Activated CD4-positive, alpha-beta T cell treated with anti-CD3 and anti-CD28 coated beads for 24 hours (primary cell): Measurements from ENCODE around the gene BLM.

Source experiments
- DNase-seq, 2 donors: peaks; one replicate each; pipeline ENCODE4 v3.0.0-alpha.2; 2020; ENCODE audit warnings: low read depth in 2 of 2

Gene BLM

DNA sequence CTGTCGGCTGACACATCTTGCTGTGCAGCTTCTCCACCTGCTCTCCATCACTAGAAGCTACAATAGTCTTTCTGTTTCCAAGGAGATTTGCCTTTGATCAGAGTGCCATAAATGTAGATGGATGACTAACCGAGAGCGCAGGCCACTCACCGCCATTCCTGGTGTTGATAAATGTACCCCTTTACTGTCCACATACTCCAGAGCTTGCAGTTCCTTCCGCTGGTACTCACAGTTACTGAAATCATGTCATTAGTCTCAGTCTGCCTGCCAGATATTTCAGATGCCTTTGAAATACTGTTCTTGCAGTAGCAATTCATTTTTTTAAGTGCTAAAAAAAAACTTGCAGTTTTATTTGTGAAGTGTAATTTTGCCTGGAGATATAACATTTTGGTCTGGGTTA, 72.3 kb downstream of the BLM start:
- no peak for DNase-seq

DNA sequence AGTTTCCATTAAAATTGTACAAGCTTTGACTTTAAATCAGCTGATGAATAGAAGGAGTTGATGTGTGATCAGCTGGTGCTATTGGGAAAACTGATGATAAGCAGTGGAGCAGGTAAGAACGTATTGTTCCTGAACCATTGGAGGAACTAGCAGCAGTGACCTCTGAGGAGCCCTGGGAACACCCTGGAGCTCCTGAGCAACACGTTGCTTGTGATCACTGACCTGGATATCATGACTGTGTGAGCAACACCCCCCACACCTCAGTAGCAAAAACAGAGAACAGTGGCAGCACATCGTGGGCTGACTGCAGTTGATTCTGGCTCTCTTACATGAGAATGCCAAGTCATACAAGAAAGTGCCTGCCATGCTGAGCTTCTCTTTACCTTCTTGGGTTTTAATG, 72.9 kb downstream of the BLM start:
- no peak for DNase-seq

DNA sequence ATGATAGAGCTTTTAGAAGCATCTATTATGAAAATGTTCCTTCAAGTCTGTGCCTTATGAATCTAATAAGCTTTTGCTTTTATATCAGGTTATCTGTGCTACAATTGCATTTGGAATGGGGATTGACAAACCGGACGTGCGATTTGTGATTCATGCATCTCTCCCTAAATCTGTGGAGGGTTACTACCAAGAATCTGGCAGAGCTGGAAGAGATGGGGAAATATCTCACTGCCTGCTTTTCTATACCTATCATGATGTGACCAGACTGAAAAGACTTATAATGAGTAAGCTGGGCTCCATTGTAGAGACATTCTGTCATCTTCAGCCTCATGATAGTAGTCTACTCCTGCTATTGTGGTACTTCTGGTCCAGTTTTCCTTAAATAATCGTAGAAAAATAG, 73.4 kb downstream of the BLM start:
- no peak for DNase-seq

DNA sequence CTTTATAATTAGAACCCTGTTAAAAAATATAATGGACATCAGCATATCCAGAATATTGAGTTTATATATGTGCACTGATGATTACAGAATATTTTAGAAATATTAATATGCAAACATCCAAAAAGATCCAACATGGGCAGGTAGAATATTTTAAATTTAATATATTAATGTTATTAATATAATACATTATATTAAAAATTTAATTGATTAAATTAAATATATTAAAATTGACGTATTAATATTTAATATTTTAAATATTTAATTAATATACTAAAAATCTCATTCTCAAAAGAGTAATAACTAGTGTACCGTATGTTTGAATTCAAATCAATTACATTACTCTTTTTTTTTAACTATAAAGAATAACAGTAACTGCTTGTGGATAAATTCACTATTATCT, 77.4 kb downstream of the BLM start:
- DNase-seq = no peak

DNA sequence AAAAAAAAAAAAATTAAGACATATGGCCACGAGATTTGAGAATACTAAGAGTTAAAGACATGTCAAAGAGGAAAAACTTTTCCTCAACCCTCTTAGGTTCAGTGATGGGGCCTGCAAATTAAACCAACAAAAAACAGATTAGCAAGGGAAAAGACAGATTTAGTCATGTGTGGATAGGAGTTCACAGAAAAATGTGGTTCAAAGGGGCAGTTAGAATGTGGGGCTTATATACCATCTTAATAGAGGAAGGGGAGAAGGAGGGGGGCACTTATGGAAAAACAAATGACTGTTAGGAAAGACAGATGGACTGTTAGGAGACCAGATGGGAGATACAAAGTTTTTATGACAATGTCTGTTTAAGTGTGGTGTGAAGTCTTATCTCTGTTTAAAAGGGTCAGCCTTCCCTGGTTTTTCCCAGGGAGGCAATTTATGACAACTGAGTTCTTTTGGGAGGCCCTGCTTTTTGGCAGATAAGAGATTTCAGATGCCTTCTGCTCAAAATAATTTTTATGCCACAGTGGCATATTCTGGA, 82.6 kb downstream of the BLM start:
- no peak for DNase-seq

DNA sequence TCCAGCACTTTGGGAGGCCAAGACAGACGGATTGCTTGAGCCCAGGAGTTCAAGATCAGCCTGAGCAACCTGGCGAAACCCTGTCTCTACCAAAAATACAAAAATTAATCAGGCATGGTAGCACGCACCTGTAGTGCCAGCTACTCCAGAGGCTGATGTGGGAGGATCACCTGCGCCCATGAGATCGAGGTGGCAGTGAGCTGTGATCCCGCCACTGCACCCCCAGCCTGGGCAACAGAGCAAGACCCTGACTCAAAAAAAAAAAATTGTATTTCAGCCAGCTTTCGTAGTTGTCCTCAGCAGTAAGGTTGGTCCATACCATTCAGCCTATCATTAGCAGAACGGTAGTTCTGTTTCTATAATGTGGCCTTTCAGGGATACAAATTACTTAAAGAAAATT, 84.7 kb downstream of the BLM start:
- no peak for DNase-seq

DNA sequence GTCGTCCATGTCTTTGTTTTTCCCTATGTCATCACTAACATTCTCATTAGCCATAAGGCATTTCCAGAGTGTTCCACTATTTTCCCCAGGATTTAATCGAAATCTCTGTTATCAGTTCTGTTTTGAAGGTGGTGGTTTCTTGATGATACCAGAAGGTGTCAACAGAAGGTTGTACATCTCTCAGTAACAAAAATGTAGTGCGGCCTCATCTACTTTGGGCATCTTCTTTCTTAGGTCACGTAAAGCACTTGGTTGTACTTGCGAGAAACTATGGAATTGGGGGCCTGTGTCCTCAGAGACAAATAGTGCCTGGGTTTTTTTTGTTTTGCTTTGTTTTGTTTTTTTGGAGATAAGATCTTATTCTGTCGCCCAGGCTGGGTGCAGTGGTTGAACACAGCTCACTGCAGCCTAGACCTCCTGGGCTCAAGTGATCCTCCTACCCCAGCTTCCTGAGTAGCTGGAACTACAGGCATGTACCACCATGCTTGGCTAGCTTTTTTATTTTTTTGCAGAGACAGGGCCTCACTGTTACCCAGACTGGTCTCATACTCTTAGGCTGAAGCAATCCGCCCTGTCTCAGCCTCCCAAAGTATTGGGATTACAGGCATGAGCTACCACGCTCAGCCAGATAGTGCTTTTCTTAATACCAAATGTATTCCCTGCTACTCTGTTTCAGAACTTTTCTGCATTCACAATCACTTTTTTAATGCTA, 90.1 kb downstream of the BLM start:
- no peak for DNase-seq

DNA sequence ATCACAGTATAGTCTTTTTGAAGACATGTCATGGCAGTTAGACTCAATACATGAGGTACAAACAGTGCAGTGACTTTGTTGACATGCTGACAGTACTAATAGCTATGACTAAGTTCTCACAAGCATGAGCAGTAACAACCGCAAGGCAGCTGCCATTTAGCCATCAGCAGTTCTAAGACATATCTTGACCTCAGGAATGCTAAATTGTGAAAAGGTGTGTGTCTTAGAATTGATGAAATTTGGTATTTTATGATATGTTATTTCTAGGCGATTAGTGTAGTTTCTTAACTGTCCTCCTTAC, 90.6 kb downstream of the BLM start:
- DNase-seq = no peak

DNA sequence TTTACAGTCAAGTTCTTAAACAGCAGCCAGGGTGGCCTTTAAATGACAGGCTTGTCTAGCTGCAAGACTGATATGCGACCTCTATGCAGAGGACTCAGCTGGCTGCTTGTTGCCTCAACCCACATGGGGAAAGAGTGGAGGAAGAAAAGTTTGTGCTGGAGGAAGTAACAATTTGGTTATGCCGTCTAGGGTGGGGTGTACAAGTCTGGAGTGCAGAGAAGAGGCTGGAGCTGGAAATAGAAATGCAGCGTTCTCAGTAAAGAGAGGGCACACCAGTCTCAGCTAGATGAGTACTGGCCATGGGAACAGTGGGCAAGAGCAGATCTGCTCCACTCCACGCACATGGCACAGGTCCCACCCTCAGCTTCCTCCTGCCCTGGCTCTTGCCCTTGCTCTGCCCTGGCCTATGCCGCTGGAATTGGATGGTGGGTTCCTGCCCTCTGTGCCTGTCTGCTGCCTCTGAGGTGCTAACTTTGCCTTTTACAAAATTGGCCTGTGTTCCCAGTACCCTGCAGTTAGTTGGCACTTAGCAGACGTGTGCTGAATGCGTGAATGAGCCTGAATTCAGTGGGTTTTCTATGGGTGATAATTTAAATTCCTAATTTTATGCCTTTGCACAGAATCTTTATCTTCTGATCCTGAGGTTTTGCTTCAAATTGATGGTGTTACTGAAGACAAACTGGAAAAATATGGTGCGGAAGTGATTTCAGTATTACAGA, 91.5 kb downstream of the BLM start:
- no peak for DNase-seq

DNA sequence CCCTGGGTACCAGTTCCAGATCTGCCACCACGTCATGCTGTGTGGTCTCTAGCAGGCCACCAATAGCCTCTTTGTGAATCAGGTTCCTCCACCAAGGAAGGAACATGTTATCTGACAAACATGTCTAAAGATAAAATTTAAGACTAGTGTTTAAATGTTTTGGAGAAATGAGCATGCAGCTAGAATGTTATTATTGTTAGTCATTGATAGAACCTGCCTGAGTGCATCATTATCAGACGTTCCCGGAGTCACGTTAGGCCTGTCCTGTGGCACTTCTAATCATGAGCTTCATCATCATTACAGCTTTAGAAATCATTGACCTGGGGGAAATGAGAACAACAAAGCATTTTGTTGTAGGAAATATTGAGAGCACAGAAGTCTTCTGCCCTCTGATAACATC, 92.4 kb downstream of the BLM start:
- no peak for DNase-seq

DNA sequence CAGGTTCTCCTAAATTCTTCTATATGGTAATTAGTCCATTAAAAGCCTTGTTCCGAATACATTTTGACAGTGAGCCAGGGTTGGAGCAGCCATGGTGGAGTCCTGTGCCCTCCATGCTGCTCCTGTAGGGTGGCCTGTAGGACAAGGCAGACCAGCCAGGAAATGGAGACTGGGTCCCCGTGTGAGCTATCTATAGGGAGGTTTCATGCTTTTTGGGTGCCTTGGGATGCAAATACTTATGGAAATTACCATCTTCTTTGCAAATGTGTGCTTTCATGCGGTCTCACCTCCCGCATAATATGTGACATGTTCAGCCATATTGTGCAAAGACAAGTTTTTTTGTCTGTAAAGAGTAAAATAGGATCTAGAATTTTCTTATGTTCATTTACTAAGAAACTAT, 93.2 kb downstream of the BLM start:
- no peak for DNase-seq

DNA sequence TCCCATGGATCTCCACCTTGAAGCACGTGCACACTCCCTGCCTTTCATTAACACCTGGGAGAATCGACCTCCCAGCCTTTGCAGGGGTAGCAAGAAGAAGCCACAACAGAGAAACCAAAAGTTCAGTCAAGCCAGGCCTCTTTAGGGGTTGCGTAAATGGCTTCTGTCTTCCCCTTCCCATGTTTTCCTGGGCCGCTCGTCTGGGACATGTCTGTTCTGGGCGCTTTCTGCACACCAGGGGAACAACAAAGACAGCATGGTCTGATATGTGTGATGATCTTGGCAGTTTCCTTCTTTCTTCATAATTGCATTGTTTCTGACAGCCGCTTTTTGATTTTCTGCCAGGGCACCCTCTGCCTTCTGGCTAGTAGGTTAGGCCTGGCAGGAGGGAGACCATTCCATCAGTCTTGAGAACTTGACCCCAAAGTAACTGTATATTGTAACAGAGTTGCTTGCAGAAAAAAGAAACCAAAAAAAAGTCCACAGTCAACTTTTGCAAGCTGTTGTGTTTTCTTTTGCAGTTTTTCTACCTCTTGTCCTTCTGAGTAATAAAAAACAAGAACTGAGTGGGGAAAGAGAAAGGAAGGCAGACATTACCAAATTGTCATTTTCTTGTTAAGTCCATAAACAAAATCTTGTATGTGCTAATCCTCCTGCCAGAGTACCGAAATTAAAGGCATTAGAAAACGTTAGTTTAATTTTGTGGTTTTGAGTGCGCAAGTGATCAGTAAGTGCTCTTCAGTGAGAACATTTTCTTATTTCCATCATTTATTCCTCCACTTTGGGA, 95.2 kb downstream of the BLM start:
- no peak for DNase-seq

DNA sequence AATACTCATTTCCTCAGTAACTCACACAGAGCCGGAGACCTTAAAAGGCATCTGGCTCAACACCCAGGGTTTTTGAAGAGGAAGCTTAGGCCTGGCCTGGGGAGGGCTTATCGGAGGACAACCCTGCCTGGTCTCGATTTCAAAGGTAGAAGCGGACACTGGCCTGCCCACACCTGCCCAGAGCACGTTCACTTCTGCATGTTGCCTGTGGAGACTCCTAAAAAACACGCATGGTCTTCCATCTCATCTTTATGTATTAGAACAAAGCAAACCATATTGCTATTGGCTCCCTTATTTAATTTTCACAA, 95.8 kb downstream of the BLM start:
- DNase-seq = no peak

DNA sequence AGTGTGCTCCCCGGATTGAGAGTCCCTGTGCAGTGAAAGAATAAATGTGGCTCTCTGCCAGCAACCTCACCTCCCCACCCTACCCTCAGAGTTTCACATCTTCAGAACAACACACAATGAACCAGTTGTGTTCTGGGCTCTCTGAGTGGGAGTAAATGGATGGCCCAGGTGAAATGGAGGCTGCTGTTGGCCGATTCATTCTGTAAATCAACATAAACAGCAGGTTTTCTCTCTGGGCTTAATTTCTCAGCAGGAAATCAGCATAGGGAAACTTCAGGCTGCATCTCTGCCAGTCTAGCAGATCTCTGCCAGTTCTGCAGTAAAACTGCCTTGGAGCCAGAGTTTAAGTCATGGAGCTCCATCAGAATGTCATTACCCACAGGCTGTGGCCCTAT, 96.6 kb downstream of the BLM start:
- DNase-seq = no peak

DNA sequence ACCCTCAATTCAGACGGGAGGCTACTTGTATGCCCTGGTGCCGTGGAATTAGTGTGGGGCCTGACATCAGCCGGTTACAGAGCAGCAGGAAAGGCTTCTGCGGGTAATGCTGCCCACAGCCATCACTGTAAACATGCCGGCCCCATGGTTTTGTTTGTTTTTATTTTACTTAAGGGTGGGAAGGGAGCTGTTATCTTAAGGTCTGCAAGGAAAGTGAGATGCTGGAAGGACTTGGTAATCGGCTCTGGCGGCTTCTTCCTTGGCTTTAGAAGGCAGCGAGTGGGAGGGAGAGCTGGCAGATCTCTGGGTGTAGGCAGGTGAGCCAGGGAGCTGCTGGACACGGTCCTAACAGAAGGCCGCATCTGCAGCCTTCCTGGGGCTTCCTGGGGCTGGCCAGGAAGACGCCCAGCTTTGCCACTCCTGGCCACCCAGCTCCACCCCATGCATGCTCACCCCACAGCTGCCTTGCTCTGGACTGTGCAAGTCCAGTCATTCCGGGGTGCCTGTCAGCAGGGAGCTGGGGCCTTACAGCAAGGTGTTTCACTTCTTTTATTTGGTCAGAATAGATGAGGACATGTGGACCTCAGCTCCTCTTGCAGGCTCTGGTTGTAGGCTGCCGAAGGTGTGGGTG, 97.2 kb downstream of the BLM start:
- no peak for DNase-seq

DNA sequence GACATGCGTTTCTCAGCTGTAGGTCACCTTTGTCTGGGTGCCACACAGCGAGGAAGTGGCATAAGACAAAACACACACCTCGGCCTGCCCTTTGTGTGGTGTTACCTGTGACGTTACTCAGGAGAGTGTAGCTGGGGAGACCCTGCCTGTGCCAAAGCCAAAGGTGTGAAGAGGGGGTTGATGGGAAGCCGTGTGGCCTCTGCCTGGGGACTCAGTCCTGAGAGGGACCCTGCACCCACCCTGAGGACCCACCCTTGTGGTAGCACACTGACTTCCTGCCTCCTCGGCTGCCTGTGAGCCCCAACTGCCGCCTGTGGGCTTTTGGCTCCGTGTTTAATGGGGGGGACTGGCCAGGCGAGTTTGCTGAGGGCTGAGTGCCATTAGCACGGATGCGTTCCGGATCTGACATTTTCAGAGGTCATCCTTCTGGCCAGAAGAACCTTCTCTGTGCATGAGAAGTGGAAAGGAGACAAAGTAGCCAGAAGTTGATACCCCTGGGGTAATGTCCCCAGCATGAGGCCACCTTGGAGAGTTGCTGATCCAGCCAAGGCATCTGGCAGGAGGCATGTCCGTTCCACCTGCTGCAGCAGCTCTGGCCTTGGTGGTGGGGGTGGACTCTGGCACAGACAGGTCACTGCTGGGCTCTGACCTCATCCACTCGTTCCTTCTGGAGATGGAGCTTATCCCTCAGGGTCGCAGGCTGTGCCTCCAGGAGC, 99.4 kb downstream of the BLM start:
- no peak for DNase-seq

DNA sequence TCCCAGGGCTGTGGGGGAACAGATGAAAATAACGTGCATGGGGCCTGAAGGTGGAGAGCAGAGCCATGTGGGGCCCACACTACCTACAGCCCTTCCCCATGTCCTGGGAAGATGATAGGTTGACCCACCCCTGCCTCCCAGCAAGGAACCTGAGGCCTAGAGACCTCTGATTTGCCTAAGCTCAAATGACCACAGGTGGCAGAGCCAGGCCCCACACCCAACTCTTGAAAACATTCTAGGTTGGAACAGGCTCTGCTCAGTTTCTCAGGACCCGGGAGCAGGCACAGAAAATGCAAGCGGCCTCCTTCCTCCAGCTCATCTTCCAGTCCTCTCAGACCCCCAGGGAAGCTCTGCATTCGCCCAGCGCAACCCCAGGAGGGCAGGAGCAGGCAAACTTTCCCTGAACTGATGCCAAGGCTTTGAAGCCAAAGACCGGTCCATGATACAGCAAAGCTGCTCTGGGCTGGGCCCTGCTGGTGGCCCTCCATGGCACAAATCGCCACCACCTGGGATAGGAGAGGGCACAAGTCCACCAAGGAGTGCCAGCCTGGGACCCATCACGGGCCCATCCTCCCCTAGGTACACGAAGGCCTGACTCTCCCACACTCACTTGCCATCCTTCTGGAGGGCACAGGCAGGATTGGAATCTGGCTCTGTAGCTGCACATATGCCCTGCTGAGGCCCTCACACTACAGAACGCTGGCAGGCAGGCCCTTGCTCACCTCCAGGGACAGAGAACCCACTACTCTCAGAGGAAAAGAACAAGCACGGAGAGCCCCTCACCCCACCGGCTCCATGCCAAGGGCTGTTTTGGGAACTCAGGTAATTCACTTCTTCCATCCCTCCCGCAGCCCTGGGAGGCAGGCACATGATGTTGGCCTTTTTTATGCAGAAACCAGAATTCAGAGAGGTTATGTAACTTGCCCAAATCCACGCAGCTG, 100.2 kb downstream of the BLM start:
- DNase-seq = no peak

DNA sequence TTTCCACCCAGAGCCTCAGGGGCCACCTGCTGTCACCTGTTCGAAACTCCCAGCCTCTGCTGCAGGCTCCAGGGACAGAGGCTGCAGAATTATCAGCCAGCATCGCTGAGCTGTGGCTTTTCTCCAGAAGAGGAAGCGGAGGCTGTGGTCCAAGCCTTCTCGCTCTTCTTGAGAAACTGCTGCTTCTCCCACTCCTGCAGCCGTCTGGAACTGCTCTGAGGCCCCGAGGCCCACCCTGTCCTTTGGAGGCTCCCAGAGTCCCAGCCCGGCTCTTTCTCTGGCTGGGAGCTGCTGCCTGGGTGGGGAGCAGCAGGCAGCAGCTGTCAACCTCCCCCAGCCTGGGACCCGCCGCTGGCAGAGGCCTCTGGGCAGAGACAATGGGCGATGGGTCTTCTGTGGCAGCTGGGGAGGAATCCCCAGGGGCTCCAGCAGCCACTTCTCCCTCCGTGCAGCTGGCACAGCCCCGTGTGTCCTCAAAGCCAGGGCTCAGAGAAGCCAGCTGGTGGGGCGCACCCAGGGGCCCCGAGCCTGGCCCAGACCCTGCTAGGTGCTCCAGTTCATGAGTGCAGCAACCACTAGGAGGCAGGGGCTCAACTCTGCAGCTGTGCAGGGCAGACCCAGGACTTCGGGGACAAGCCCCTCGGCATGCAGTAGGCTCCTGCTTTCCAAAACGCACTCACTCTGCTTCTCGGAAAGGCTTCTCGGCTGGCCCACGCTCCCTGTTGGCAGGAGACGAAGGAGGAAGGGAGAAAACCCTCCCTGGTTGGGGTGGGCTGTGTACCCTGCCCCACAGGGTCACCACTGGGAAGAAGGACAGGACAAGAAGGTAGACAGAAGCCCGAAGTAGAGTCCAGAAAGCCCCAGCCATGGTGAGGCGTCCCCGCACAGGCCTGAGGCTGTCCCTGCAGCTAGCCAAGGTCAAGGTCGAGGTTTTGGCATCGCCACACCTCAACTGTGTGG, 101.4 kb downstream of the BLM start:
- DNase-seq = no peak

DNA sequence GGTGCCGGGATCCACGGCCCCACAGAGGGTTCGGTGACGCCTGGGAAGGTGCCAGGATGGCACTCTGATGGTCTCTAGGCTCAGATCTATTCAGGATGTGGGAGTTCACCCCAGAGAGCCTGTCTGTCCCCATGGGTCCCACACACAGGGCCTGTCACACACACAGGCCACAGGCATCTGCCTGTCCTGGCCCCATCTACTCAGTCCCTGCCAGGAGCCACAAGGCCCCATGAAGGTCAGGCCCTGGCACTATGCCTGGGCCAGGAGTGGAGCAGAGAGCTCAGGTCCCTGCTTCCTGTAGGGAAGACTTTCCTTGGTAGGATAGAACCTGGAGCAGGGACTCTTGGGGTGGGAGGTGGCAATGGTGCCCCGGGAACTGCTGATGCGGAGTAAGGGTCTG, 102.2 kb downstream of the BLM start:
- DNase-seq = no peak

DNA sequence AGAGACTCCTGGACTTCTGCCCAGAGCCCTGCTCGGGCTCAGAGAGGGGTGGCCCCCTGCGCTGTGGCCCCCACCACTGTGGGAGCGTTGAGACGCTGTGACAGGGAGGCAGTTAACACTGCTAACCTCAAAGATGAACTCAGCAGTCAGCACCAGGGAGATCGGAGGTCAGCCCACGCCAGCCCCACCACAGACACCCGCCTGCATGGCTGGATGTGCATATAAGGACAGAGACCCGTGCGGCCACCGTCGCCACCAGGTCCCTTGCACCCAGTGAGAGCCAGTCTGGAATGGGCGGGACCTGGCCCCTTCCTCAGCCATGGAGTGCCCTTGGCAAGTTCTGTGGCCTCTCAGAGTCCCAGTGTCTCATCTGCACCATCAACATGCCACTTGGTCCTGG, 102.7 kb downstream of the BLM start:
- DNase-seq = no peak
